Endodermal cell (in vitro differentiated cells): Measurements from ENCODE around the gene AP2S1. TPM values are rescaled to one million over a fixed set of nuclear protein-coding genes. Genes with fewer than 3 reads are reported as not detected.
A peak's percentile ranks its signal among the peaks of the same experiment; 100 is the strongest.
"Not testable (repeated sequence)": the region's sequence is repeated elsewhere in the genome, so short reads cannot be mapped to it uniquely, and the experiment has no call there.

Experiments used
- DNase-seq: peaks from one replicate; pipeline ENCODE4 v3.0.0-alpha.2; 2017
- H3K27ac ChIP-seq: 2 replicates; pipeline ENCODE4 v1.5.1; 2013; ENCODE audit warnings: mild to moderate bottlenecking, low read depth, low read length, moderate library complexity
- H3K27me3 ChIP-seq: 2 replicates; pipeline ENCODE4 v1.6.1; 2013; ENCODE audit warnings: mild to moderate bottlenecking, low read length, moderate library complexity; ENCODE audit not compliant: insufficient read depth, control insufficient read depth, poor library complexity, severe bottlenecking
- H3K36me3 ChIP-seq: 2 replicates; pipeline ENCODE4 v1.7.0; 2013; ENCODE audit warnings: mild to moderate bottlenecking, low read length, moderate library complexity; ENCODE audit not compliant: control insufficient read depth, insufficient read depth
- H3K4me1 ChIP-seq: one replicate; pipeline ENCODE4 v1.7.0; 2013; ENCODE audit warnings: low read length; ENCODE audit not compliant: control insufficient read depth, insufficient read depth
- H3K4me3 ChIP-seq: 2 replicates; pipeline ENCODE4 v1.5.1; 2013; ENCODE audit warnings: mild to moderate bottlenecking, low read length, moderate library complexity
- H3K9ac ChIP-seq: 2 replicates; pipeline ENCODE4 v1.6.1; 2013; ENCODE audit warnings: mild to moderate bottlenecking, low read length, moderate library complexity; ENCODE audit not compliant: poor library complexity, severe bottlenecking; ENCODE audit errors: extremely low read depth
- H3K9me3 ChIP-seq: 2 replicates; pipeline ENCODE4 v1.6.1; 2013; ENCODE audit warnings: mild to moderate bottlenecking, low read length, moderate library complexity; ENCODE audit not compliant: control insufficient read depth
- H3K27ac Mint-ChIP-seq: 2 replicates; pipeline ENCODE4 v1.8.0; 2020; ENCODE audit warnings: mixed read lengths
- H3K27me3 Mint-ChIP-seq: 2 replicates; pipeline ENCODE4 v1.8.0; 2021; ENCODE audit warnings: mild to moderate bottlenecking, mixed read lengths; ENCODE audit not compliant: insufficient read depth
- H3K36me3 Mint-ChIP-seq: 2 replicates; pipeline ENCODE4 v1.8.0; 2020; ENCODE audit warnings: low read depth, mixed read lengths
- H3K4me1 Mint-ChIP-seq: 2 replicates; pipeline ENCODE4 v1.8.0; 2020; ENCODE audit warnings: mixed read lengths
- H3K4me3 Mint-ChIP-seq: 2 replicates; pipeline ENCODE4 v1.8.0; 2020; ENCODE audit warnings: mild to moderate bottlenecking, moderate library complexity, mixed read lengths
- H3K9me3 Mint-ChIP-seq: 2 replicates; pipeline ENCODE4 v1.8.0; 2020; ENCODE audit warnings: mild to moderate bottlenecking, mixed read lengths
- WGBS, 2 experiments: methylation state at CpG; one replicate each; pipeline versions ENCODE4 v1.1.5 to v1.1.7; 2013; ENCODE audit warnings: missing lambda C conversion rate in 2 of 2, mixed read lengths in 1 of 2; ENCODE audit not compliant: insufficient coverage in 1 of 2, insufficient read length in 1 of 2; 5-methylcytosine and 5-hydroxymethylcytosine counted together
- total RNA-seq, 2 donors: library from RNA; stranded (reverse); fragmentation: NEBNext Ultra II Directional in 1 of 2; extraction: Animal tissue kit (Norgen Biotek cat#: 25700) in 1 of 2; gene quantifications; 2 replicates in 1 of 2; 3 replicates in 1 of 2; pipeline ENCODE4 v1.2.1, GENCODE V29; 2021
- TF ChIP-seq, protein P1 (sequence below): fragments of 200-600 bp; sonication (generic); conservative IDR thresholded peaks from 2 replicates; pipeline ENCODE4 v1.5.0; 2021; ENCODE audit warnings: antibody characterized with exemption, mild to moderate bottlenecking

The AP2S1 gene
- total RNA-seq, 2 donors from 2014 or later = 162 to 214 TPM

DNA sequence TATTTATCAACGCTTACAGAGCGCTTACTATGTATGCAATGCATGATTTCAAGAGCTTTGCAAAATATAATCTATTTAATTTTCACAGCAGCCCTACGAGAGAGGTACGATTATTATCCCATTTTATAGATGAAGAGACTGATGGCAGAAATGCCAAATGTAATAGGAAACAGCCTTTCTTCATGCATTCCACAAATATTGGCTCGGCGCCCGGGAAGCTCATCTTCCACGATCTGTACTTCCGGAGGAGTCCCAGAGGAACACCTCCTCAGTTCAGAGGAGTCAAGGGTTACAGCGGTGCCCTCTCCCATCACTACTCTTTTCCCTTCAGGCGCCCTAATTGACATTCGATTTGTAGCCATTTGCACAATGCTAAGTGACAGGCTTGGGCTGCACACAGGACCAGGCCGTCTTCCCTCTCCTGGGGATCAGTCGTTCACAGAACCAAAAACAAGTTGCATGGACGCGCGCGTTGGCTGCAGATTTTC, 9.0 kb upstream of the AP2S1 start:
- TF ChIP-seq, protein P1, sequence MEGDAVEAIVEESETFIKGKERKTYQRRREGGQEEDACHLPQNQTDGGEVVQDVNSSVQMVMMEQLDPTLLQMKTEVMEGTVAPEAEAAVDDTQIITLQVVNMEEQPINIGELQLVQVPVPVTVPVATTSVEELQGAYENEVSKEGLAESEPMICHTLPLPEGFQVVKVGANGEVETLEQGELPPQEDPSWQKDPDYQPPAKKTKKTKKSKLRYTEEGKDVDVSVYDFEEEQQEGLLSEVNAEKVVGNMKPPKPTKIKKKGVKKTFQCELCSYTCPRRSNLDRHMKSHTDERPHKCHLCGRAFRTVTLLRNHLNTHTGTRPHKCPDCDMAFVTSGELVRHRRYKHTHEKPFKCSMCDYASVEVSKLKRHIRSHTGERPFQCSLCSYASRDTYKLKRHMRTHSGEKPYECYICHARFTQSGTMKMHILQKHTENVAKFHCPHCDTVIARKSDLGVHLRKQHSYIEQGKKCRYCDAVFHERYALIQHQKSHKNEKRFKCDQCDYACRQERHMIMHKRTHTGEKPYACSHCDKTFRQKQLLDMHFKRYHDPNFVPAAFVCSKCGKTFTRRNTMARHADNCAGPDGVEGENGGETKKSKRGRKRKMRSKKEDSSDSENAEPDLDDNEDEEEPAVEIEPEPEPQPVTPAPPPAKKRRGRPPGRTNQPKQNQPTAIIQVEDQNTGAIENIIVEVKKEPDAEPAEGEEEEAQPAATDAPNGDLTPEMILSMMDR = no peak
- no peaks in the 10 kb centered on the region for H3K9me3 ChIP-seq
- peak overlapping the region; percentile 83 for H3K4me3 ChIP-seq
- H3K36me3 Mint-ChIP-seq = no peaks in the 10 kb centered on the region
- no peak for DNase-seq
- no peak overlapping the region for H3K4me3 Mint-ChIP-seq
- no peaks in the 10 kb centered on the region for H3K36me3 ChIP-seq
- H3K4me1 ChIP-seq = no peaks in the 10 kb centered on the region
- H3K4me1 Mint-ChIP-seq = peaks cover 4% of the 10 kb centered on the region
- peaks cover 19% of the 10 kb centered on the region for H3K27me3 ChIP-seq
- no peak overlapping the region for H3K9ac ChIP-seq
- H3K27ac ChIP-seq = peak overlapping the region; percentile 79
- 19 to 20% methylated on average over 18 of the region's 18 CpGs for WGBS, 2 experiments
- H3K27ac Mint-ChIP-seq = peak overlapping the region; percentile 78
- no peaks in the 10 kb centered on the region for H3K9me3 Mint-ChIP-seq
- H3K27me3 Mint-ChIP-seq = peaks cover 7% of the 10 kb centered on the region

DNA sequence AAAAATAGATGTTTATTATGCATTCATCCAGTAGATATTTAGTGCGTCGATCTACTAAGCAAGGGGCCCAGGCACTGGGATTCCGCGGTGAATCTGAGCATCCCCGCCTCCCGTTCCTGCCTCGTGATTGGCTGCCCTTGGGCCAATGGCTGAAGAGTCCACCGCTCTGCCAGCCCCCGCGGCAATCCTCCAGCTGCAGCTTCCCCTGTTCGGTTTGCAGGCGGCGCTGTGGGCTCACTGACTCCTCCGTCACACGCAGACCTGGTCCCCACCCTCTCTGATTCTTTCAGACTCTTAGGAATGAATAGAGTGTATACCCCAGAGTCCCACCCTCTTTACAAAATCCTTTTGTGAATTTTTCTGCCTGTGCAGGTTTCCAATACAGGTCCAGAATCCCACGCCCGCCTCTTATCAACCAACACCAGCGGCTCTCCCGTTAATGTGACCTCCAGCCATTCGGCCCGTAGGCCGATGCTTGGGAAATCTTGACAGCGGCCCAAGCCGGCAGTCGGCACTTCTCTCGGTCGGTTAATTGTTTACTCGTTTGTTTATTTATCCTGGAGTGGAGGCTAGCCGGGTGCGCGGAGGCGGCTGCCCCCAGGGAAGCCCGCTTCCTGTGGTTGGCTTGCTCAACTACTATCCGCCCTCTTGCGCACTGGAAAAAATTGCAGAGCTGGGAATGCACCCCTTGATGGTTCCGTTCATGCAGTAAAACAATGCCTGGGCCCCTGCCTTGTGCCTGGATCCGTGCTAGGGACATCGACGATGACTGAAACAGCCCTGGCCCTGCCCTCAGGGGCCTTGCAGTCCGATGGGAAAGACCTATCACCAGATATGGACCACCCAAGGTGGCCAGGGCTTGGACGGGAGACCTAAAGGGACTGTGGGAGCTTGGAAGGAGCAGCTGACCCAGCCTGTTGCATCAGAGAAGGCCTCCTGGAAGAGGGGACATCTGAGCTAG, 5.7 kb upstream of the AP2S1 start:
- H3K27me3 ChIP-seq = no peaks in the 10 kb centered on the region
- Mint-ChIP-seq H3K4me1 (no peaks in the 10 kb centered on the region), H3K27ac (peak overlapping the region; percentile 93), H3K27me3 (peaks cover 13% of the 10 kb centered on the region), H3K9me3 (no peaks in the 10 kb centered on the region), H3K36me3 (no peaks in the 10 kb centered on the region), H3K4me3 (peak overlapping the region; percentile 52)
- H3K9me3 ChIP-seq = no peaks in the 10 kb centered on the region
- DNase-seq = peak; percentile 98
- no peak overlapping the region for H3K4me3 ChIP-seq
- H3K4me1 ChIP-seq = no peaks in the 10 kb centered on the region
- H3K27ac ChIP-seq = no peak overlapping the region
- TF ChIP-seq, protein P1 = peak; percentile 81
- H3K36me3 ChIP-seq = no peaks in the 10 kb centered on the region
- no peak overlapping the region for H3K9ac ChIP-seq
- 38 to 47% methylated on average over 35 to 41 of the region's 41 CpGs for WGBS, 2 experiments

DNA sequence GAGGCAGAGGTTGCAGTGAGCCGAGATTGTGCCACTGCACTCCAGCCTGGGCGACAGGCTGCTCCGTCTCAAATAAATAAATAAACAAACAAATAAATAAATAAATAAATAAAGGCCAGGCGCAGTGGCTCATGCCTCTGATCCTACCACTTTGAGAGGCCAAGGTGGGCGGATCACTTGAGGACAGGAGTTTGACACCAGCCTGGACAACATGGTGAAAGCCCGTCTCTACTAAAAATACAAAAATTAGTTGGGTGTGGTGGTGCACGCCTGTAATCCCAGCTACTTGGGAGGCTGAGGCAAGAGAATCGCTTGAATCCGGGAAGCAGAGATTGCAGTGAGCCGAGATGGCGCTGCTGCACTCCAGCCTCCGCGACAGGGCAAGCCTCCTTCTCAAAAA, 4.1 kb upstream of the AP2S1 start:
- not testable (repeated sequence) for H3K4me3 Mint-ChIP-seq, H3K36me3 Mint-ChIP-seq, H3K36me3 ChIP-seq, H3K4me3 ChIP-seq, H3K9ac ChIP-seq, H3K27ac Mint-ChIP-seq, H3K27me3 ChIP-seq, H3K4me1 ChIP-seq, H3K27ac ChIP-seq, H3K9me3 Mint-ChIP-seq, H3K4me1 Mint-ChIP-seq, DNase-seq, H3K9me3 ChIP-seq
- 83 to 90% methylated on average over 6 to 8 of the region's 13 CpGs for WGBS, 2 experiments
- peaks cover 13% of the 10 kb centered on the region for H3K27me3 Mint-ChIP-seq
